Parathyroid adenoma (tissue), 2 donors: ENCODE data around the gene GZMH.
"Not testable (repeated sequence)": the region's sequence is repeated elsewhere in the genome, so short reads cannot be mapped to it uniquely, and the experiment has no call there.

Experiments
- H2AFZ ChIP-seq: fragments of 300-600 bp; sonication (generic); one replicate; pipeline ENCODE4 v1.7.0; 2017; ENCODE audit warnings: antibody characterized with exemption, mild to moderate bottlenecking
- H3K27ac ChIP-seq: fragments of 300-600 bp; sonication (generic); one replicate; pipeline ENCODE4 v1.7.0; 2017
- H3K27me3 ChIP-seq: fragments of 300-600 bp; sonication (generic); one replicate; pipeline ENCODE4 v1.7.0; 2017; ENCODE audit warnings: low read length; ENCODE audit not compliant: control insufficient read depth, insufficient read depth
- H3K36me3 ChIP-seq: fragments of 300-600 bp; sonication (generic); one replicate; pipeline ENCODE4 v1.7.0; 2017; ENCODE audit warnings: low read length; ENCODE audit not compliant: control insufficient read depth, insufficient read depth
- H3K4me1 ChIP-seq: fragments of 300-600 bp; sonication (generic); one replicate; pipeline ENCODE4 v1.7.0; 2017; ENCODE audit warnings: control low read depth
- H3K4me2 ChIP-seq: fragments of 300-600 bp; sonication (generic); one replicate; pipeline ENCODE4 v1.7.0; 2017; ENCODE audit warnings: low read length
- H3K4me3 ChIP-seq: fragments of 300-600 bp; sonication (generic); one replicate; pipeline ENCODE4 v1.7.0; 2017; ENCODE audit warnings: low read depth, low read length
- H3K79me2 ChIP-seq: fragments of 300-600 bp; sonication (generic); one replicate; pipeline ENCODE4 v1.7.0; 2017; ENCODE audit warnings: control low read depth
- H3K9ac ChIP-seq: fragments of 300-600 bp; sonication (generic); one replicate; pipeline ENCODE4 v1.7.0; 2017; ENCODE audit warnings: mild to moderate bottlenecking
- H3K9me3 ChIP-seq: fragments of 300-600 bp; sonication (generic); one replicate; pipeline ENCODE4 v1.7.0; 2017; ENCODE audit warnings: low read length; ENCODE audit not compliant: control insufficient read depth
- TF ChIP-seq, protein P1 (sequence below): fragments of 300-600 bp; sonication (generic); IDR thresholded peaks from one replicate; pipeline ENCODE4 v1.7.0; 2017; ENCODE audit warnings: antibody characterized with exemption, mild to moderate bottlenecking
- donor health status: primary hyperparathyroidism.

The GZMH gene, protein sequence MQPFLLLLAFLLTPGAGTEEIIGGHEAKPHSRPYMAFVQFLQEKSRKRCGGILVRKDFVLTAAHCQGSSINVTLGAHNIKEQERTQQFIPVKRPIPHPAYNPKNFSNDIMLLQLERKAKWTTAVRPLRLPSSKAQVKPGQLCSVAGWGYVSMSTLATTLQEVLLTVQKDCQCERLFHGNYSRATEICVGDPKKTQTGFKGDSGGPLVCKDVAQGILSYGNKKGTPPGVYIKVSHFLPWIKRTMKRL

DNA sequence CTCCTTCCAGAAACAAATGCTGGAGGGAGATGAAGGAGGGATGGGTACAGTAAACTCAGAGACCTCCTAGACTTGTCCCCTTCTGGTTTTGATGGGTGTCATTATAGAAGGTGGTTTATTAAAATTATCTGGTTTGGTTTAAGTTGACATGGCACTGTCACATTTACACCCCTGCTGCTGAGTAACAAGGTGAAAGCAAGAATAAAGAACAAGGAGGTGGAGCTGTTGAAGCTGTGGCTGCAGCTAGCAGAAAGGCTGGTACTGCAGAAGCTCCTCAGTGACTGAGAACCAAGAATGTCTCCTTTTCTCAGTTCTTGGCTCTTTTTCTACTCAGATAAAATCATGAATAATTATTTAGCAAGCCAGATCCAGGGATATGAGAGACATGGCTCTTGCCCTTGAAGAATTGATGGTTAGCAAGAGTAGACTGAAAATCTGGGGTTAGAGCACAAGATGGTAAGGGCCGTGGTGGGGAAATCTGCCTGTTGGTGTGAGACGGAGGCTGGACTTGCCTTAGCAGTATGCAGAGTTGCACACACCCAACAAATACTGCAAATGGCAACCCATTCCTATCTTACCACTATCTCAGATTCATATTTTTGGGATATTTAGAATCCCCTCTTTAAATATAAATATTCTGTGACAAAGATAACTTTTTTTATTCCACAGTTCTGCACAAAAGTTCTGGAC is at the start of gene GZMH:
Gene GZMH, minus strand, starts transcription at position 31 of the 690 bp plus-strand sequence. CDS start 72 bp downstream, outside the sequence.
- no peaks in the 10 kb centered on the region for H3K36me3 ChIP-seq
- no peaks in the 10 kb centered on the region for H3K9me3 ChIP-seq
- no peak within 1 kb of the TSS for H3K27ac ChIP-seq
- no peaks in the 10 kb centered on the region for H3K4me1 ChIP-seq
- no peak within 1 kb of the TSS for H3K4me2 ChIP-seq
- no peak within 1 kb of the TSS for H2AFZ ChIP-seq
- H3K79me2 ChIP-seq = no peaks in the 10 kb centered on the region
- TF ChIP-seq, protein P1, sequence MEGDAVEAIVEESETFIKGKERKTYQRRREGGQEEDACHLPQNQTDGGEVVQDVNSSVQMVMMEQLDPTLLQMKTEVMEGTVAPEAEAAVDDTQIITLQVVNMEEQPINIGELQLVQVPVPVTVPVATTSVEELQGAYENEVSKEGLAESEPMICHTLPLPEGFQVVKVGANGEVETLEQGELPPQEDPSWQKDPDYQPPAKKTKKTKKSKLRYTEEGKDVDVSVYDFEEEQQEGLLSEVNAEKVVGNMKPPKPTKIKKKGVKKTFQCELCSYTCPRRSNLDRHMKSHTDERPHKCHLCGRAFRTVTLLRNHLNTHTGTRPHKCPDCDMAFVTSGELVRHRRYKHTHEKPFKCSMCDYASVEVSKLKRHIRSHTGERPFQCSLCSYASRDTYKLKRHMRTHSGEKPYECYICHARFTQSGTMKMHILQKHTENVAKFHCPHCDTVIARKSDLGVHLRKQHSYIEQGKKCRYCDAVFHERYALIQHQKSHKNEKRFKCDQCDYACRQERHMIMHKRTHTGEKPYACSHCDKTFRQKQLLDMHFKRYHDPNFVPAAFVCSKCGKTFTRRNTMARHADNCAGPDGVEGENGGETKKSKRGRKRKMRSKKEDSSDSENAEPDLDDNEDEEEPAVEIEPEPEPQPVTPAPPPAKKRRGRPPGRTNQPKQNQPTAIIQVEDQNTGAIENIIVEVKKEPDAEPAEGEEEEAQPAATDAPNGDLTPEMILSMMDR = no peak
- no peaks in the 10 kb centered on the region for H3K27me3 ChIP-seq
- no peak within 1 kb of the TSS for H3K4me3 ChIP-seq
- no peak within 1 kb of the TSS for H3K9ac ChIP-seq

DNA sequence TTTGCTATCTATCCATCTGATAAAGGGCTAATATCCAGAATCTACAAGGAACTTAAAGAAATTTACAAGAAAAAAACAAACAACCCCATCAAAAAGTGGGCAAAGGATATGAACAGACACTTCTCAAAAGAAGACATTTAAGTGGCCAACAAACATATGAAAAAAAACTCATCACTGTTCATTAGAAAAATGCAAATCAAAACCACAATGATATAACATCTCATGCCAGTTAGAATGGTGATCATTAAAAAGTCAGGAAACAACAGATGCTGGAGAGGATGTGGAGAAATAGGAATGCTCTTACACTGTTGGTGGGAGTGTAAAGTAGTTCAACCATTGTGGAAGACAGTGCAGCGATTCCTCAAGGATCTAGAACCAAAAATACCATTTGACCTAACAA is 38.9 kb upstream of the GZMH start:
- H3K4me1 ChIP-seq, H3K27me3 ChIP-seq, H2AFZ ChIP-seq, H3K9ac ChIP-seq, H3K9me3 ChIP-seq, H3K4me3 ChIP-seq, H3K27ac ChIP-seq, H3K36me3 ChIP-seq, H3K79me2 ChIP-seq, H3K4me2 ChIP-seq: not testable (repeated sequence)

DNA sequence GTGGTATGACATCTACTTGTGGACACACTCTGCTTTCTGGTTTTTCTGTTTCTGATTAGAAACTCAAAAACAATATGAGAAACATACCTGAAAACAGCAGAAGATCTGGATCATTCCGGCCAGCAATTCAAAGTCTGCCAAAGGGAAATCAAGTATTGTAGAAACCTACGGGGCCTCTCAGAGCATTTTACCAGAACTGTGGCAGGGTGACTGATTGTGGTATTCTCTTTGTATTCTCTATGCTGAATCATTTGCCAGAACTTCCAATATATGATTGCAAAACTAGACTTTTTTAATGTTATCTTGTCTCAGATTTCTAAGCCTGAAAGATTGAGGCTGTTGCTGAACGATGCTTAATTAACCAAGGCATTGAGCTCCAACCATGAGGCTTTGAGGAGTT is 30.4 kb upstream of the GZMH start:
- Histone ChIP-seq H3K4me1 (no peaks in the 10 kb centered on the region), H3K9ac (no peak overlapping the region), H3K27ac (no peak overlapping the region), H3K36me3 (no peaks in the 10 kb centered on the region), H2AFZ (no peak overlapping the region), H3K9me3 (no peaks in the 10 kb centered on the region), H3K4me3 (no peak overlapping the region), H3K79me2 (no peaks in the 10 kb centered on the region), H3K27me3 (no peaks in the 10 kb centered on the region), H3K4me2 (no peak overlapping the region)
- TF ChIP-seq, protein P1 = no peak

DNA sequence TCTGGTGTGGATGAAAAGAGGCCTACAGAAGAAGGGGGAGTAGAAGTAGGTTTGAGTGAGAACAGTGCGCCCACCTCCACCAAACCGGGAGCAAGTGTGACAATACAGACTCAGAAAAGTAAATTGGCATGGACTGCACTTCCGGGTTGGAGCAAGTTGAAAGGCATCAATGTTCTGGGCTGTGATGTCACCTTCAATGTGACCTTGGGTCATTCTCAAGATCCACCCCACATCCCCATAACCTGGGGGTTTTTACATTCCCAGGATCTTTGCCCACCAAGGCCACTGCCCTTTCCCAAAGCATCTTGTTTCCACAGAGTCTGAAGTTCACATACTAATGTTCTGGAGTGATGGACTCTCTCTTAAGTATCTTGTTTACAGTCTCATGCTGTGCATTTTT is 29.8 kb upstream of the GZMH start:
- no peaks in the 10 kb centered on the region for H3K36me3 ChIP-seq
- no peak overlapping the region for H3K27ac ChIP-seq
- H3K4me1 ChIP-seq = no peaks in the 10 kb centered on the region
- no peaks in the 10 kb centered on the region for H3K79me2 ChIP-seq
- H3K27me3 ChIP-seq = no peaks in the 10 kb centered on the region
- no peaks in the 10 kb centered on the region for H3K9me3 ChIP-seq
- H3K4me3 ChIP-seq = no peak overlapping the region
- H2AFZ ChIP-seq = no peak overlapping the region
- TF ChIP-seq, protein P1 = no peak
- H3K4me2 ChIP-seq = no peak overlapping the region
- no peak overlapping the region for H3K9ac ChIP-seq

DNA sequence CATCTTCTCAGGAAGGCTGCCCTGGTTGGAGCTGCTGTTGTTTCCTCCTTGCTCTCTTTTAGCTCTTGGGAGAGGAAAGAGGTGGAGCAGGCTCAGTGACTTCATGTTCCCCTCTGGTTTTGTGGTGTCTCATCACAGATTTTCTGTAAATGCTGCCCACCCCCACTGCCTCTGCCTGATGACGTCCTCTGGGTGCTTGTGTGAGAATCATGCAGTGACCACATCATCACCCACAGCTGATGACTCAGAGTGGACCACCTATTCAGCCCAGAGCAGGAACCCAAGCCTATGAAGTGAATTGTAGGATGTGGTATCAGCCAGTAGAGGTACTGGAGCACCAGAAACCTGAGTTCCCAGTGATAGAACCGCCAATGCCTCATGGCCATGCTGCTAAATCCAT is 24.7 kb upstream of the GZMH start, which contains the start of gene GZMB:
Gene GZMB, minus strand, starts transcription at position 33 of the 400 bp plus-strand sequence. Its CDS starts 30 bp downstream, at position 3.
- Histone ChIP-seq H3K4me1 (no peaks in the 10 kb centered on the region), H3K9ac (no peak within 1 kb of the TSS), H3K27me3 (no peaks in the 10 kb centered on the region), H3K36me3 (no peaks in the 10 kb centered on the region), H2AFZ (no peak within 1 kb of the TSS), H3K9me3 (no peaks in the 10 kb centered on the region), H3K4me2 (no peak within 1 kb of the TSS), H3K4me3 (no peak within 1 kb of the TSS), H3K27ac (no peak within 1 kb of the TSS), H3K79me2 (no peaks in the 10 kb centered on the region)
- TF ChIP-seq, protein P1 = no peak
